ENCODE data around the gene QRSL1. TPM values are rescaled to one million over a fixed set of nuclear protein-coding genes. Genes with fewer than 3 reads are reported as not detected.

QRSL1 gene
- polyA plus RNA-seq, 1 donor from 2014 or later = 20.0 TPM

GRCh38 chr6:106600329-106600728 is 29.0 kb upstream of the QRSL1 start:
- Histone ChIP-seq H4K20me1 (ENCODE audit: insufficient read depth) (no peaks in the 10 kb centered on the region), H2AFZ (ENCODE audit: low read depth, low read length) (no peak overlapping the region), H3K4me2 (ENCODE audit: low read length) (no peak overlapping the region), H3K9me3 (ENCODE audit: low read length) (no peaks in the 10 kb centered on the region), H3K27me3 (ENCODE audit: insufficient read depth, low read depth, low read length) (no peaks in the 10 kb centered on the region), H3K79me2 (replicated peaks; ENCODE audit: insufficient read depth, low read length) (no peaks in the 10 kb centered on the region), H3K9ac (ENCODE audit: low read length) (no peak overlapping the region), H3F3A (ENCODE audit: insufficient read depth, low read length, poor library complexity, severe bottlenecking) (no peaks in the 10 kb centered on the region), H3K4me3 (ENCODE audit: low read length) (no peak overlapping the region), H3K27ac (ENCODE audit: low read length) (no peak overlapping the region), H3K36me3 (ENCODE audit: insufficient read depth, low read length) (no peaks in the 10 kb centered on the region), H3K9me2 (ENCODE audit: insufficient read depth, low read length) (no peaks in the 10 kb centered on the region)
- no peak for TF ChIP-seq CTCF (IDR thresholded peaks at IDR 0.05; ENCODE audit: poor library complexity, severe bottlenecking)

GRCh38 chr6:106608080-106608668 is 21.2 kb upstream of the QRSL1 start:
- TF ChIP-seq CTCF (IDR thresholded peaks at IDR 0.05; ENCODE audit: poor library complexity, severe bottlenecking) = peak; percentile 19
- TF ChIP-seq POLR2AphosphoS5 (IDR thresholded peaks at IDR 0.05) = no peak
- no peaks in the 10 kb centered on the region for H3K27me3 ChIP-seq (ENCODE audit: insufficient read depth, low read depth, low read length)
- no peak overlapping the region for H3K4me3 ChIP-seq (ENCODE audit: low read length)
- H4K20me1 ChIP-seq (ENCODE audit: insufficient read depth) = no peaks in the 10 kb centered on the region
- no peak overlapping the region for H3K4me2 ChIP-seq (ENCODE audit: low read length)
- H3K36me3 ChIP-seq (ENCODE audit: insufficient read depth, low read length) = peaks cover 3% of the 10 kb centered on the region
- H3K79me2 ChIP-seq (replicated peaks; ENCODE audit: insufficient read depth, low read length) = no peaks in the 10 kb centered on the region
- H2AFZ ChIP-seq (ENCODE audit: low read depth, low read length) = no peak overlapping the region
- H3K9me3 ChIP-seq (ENCODE audit: low read length) = no peaks in the 10 kb centered on the region
- H3F3A ChIP-seq (ENCODE audit: insufficient read depth, low read length, poor library complexity, severe bottlenecking) = no peaks in the 10 kb centered on the region
- H3K27ac ChIP-seq (ENCODE audit: low read length) = no peak overlapping the region
- H3K9ac ChIP-seq (ENCODE audit: low read length) = no peak overlapping the region
- no peaks in the 10 kb centered on the region for H3K9me2 ChIP-seq (ENCODE audit: insufficient read depth, low read length)

- Histone ChIP-seq H4K20me1 (ENCODE audit: insufficient read depth) (no peaks in the 10 kb centered on the region), H3K27ac (ENCODE audit: low read length) (no peak overlapping the region), H3K9me2 (ENCODE audit: insufficient read depth, low read length) (no peaks in the 10 kb centered on the region), H3K9me3 (ENCODE audit: low read length) (no peaks in the 10 kb centered on the region), H3K9ac (ENCODE audit: low read length) (no peak overlapping the region), H3K4me3 (ENCODE audit: low read length) (no peak overlapping the region), H3K27me3 (ENCODE audit: insufficient read depth, low read depth, low read length) (no peaks in the 10 kb centered on the region), H3K79me2 (replicated peaks; ENCODE audit: insufficient read depth, low read length) (no peaks in the 10 kb centered on the region), H2AFZ (ENCODE audit: low read depth, low read length) (no peak overlapping the region), H3K36me3 (ENCODE audit: insufficient read depth, low read length) (peaks cover 3% of the 10 kb centered on the region), H3F3A (ENCODE audit: insufficient read depth, low read length, poor library complexity, severe bottlenecking) (no peaks in the 10 kb centered on the region), H3K4me2 (ENCODE audit: low read length) (no peak overlapping the region)
- TF ChIP-seq CTCF (IDR thresholded peaks at IDR 0.05; ENCODE audit: poor library complexity, severe bottlenecking) = peak; percentile 52
- no peak for TF ChIP-seq REST (IDR thresholded peaks at IDR 0.05; ENCODE audit: borderline replicate concordance)
- TF ChIP-seq SMC3 (conservative IDR thresholded peaks at IDR 0.05; ENCODE audit: poor library complexity) = peak; percentile 59
- TF ChIP-seq POLR2AphosphoS5 (IDR thresholded peaks at IDR 0.05) = no peak
- no peak for TF ChIP-seq MXI1 (conservative IDR thresholded peaks at IDR 0.05; ENCODE audit: poor library complexity, severe bottlenecking)
- no peak for TF ChIP-seq EP300 (conservative IDR thresholded peaks at IDR 0.05; ENCODE audit: poor library complexity, severe bottlenecking)
- peak; percentile 56 for TF ChIP-seq RAD21 (conservative IDR thresholded peaks at IDR 0.05)
These were observed 19.7 kb upstream of the QRSL1 start for GRCh38 chr6:106609699-106610098.

Measured in neural cell (in vitro differentiated cells).